ENCODE measurements around the gene MB21D2. TPM values are rescaled to one million over a fixed set of nuclear protein-coding genes. Genes with fewer than 3 reads are reported as not detected.

MB21D2 gene
- total and polyA plus RNA-seq, 2 experiments from 2014 or later, result 8.1 to 35.9 TPM

DNA sequence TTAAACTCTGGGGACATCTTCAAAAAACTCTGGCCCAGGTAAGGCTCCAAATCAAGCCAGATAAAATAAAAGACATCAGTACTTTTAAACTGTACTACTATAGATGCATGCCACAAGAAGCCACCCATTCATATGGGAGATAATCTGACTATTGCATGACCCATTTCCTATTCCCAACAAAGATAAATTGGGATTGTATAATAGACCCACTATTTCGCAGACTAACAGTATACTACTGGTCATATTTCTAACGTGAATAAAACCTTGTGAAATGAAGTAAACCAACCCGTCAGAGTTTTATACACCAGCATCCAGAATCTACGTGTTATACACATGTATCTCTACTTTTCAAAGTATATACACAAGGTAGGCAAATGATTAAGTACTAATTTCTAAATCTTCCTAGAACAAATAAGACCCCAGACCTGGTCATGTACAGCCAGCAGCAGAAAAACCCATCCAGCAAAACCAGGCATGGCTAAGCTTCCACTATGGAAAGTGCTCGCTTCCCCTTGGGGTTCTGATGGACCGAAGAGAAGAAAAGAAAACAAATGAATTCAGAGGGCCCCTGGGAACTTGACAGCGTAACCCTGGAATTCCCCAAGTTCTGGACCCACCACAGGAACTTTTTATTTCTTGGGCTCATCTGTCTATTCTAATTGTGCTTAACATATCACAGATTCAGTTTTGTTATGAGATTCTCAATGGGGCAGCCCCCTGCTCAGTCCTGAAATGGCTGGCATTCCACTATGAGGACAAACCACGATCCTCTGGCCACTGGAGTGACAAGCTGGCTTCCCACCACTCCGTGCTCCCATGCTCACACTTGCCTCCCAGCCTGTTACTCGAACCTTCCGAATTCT lies 69.1 kb downstream of the MB21D2 start:
- Mint-ChIP-seq H3K4me1 (peaks cover 63% of the 10 kb centered on the region), H3K4me3 (no peak overlapping the region), H3K27ac (no peak overlapping the region), H3K9me3 (no peaks in the 10 kb centered on the region), H3K36me3 (ENCODE audit: low read depth) (no peaks in the 10 kb centered on the region), H3K27me3 (ENCODE audit: insufficient read depth, low read depth, poor library complexity) (peaks cover 2% of the 10 kb centered on the region)
- H3K9me2 ChIP-seq (ENCODE audit: insufficient read depth), result no peaks in the 10 kb centered on the region
- no peaks in the 10 kb centered on the region for H3K36me3 ChIP-seq (ENCODE audit: insufficient read depth)
- peaks cover 23% of the 10 kb centered on the region for H4K20me1 ChIP-seq (replicated peaks; ENCODE audit: insufficient read depth)
- H2AFZ ChIP-seq, result no peak overlapping the region
- H3K4me2 ChIP-seq, result no peak overlapping the region
- no peaks in the 10 kb centered on the region for H3K27me3 ChIP-seq (ENCODE audit: insufficient read depth)
- no peaks in the 10 kb centered on the region for H3F3A ChIP-seq (replicated peaks; ENCODE audit: low read depth)
- DNase-seq (ENCODE audit: low spot score) (no peak), ATAC-seq (no peak)
- H3K4me3 ChIP-seq, result no peak overlapping the region
- peaks cover 98% of the 10 kb centered on the region for H3K79me2 ChIP-seq (replicated peaks; ENCODE audit: insufficient read depth)
- TF ChIP-seq NANOG (IDR thresholded peaks at IDR 0.05; ENCODE audit: borderline replicate concordance), result no peak
- H3K27ac ChIP-seq (ENCODE audit: low read depth), result no peak overlapping the region
- peaks cover 46% of the 10 kb centered on the region for H3K4me1 ChIP-seq (ENCODE audit: insufficient read depth)

DNA sequence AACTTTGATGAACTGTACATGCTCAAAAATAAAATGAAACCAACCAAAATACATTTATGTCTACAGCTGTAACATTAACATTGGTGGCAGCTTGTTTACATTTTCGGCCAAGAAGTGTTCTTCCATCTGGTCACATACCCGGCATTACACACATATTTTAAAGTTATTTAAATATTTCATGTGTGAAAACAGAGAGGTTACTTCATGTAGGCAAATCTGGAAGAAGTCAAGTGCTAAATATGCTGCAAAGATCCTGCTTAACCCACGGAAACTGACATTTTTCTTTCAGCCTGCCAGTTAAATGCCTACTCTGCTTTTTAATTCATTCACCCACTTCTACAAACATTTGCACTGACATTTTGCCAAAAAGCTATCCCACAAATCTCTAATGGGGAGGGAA lies 69.7 kb downstream of the MB21D2 start:
- Mint-ChIP-seq H3K4me3 (no peak overlapping the region), H3K9me3 (no peaks in the 10 kb centered on the region), H3K36me3 (ENCODE audit: low read depth) (no peaks in the 10 kb centered on the region), H3K27ac (no peak overlapping the region), H3K4me1 (peaks cover 58% of the 10 kb centered on the region), H3K27me3 (ENCODE audit: insufficient read depth, low read depth, poor library complexity) (peaks cover 1% of the 10 kb centered on the region)
- Histone ChIP-seq H3K36me3 (ENCODE audit: insufficient read depth) (no peaks in the 10 kb centered on the region), H3K4me2 (no peak overlapping the region), H3F3A (replicated peaks; ENCODE audit: low read depth) (no peaks in the 10 kb centered on the region), H3K79me2 (replicated peaks; ENCODE audit: insufficient read depth) (peaks cover 98% of the 10 kb centered on the region), H2AFZ (no peak overlapping the region), H3K27me3 (ENCODE audit: insufficient read depth) (no peaks in the 10 kb centered on the region), H3K9me2 (ENCODE audit: insufficient read depth) (no peaks in the 10 kb centered on the region), H3K27ac (ENCODE audit: low read depth) (no peak overlapping the region), H4K20me1 (replicated peaks; ENCODE audit: insufficient read depth) (peaks cover 23% of the 10 kb centered on the region), H3K4me3 (no peak overlapping the region), H3K4me1 (ENCODE audit: insufficient read depth) (peaks cover 51% of the 10 kb centered on the region)
- ATAC-seq (no peak), DNase-seq (ENCODE audit: low spot score) (no peak)
- TF ChIP-seq NANOG (IDR thresholded peaks at IDR 0.05; ENCODE audit: borderline replicate concordance), result no peak
- TF ChIP-seq ZNF331 (CRISPR knock-in tag; IDR thresholded peaks at IDR 0.05; ENCODE audit: low read depth), result no peak
- TF ChIP-seq POLR2AphosphoS5 (IDR thresholded peaks at IDR 0.05; ENCODE audit: low read depth), result no peak
- TF ChIP-seq, protein P1, sequence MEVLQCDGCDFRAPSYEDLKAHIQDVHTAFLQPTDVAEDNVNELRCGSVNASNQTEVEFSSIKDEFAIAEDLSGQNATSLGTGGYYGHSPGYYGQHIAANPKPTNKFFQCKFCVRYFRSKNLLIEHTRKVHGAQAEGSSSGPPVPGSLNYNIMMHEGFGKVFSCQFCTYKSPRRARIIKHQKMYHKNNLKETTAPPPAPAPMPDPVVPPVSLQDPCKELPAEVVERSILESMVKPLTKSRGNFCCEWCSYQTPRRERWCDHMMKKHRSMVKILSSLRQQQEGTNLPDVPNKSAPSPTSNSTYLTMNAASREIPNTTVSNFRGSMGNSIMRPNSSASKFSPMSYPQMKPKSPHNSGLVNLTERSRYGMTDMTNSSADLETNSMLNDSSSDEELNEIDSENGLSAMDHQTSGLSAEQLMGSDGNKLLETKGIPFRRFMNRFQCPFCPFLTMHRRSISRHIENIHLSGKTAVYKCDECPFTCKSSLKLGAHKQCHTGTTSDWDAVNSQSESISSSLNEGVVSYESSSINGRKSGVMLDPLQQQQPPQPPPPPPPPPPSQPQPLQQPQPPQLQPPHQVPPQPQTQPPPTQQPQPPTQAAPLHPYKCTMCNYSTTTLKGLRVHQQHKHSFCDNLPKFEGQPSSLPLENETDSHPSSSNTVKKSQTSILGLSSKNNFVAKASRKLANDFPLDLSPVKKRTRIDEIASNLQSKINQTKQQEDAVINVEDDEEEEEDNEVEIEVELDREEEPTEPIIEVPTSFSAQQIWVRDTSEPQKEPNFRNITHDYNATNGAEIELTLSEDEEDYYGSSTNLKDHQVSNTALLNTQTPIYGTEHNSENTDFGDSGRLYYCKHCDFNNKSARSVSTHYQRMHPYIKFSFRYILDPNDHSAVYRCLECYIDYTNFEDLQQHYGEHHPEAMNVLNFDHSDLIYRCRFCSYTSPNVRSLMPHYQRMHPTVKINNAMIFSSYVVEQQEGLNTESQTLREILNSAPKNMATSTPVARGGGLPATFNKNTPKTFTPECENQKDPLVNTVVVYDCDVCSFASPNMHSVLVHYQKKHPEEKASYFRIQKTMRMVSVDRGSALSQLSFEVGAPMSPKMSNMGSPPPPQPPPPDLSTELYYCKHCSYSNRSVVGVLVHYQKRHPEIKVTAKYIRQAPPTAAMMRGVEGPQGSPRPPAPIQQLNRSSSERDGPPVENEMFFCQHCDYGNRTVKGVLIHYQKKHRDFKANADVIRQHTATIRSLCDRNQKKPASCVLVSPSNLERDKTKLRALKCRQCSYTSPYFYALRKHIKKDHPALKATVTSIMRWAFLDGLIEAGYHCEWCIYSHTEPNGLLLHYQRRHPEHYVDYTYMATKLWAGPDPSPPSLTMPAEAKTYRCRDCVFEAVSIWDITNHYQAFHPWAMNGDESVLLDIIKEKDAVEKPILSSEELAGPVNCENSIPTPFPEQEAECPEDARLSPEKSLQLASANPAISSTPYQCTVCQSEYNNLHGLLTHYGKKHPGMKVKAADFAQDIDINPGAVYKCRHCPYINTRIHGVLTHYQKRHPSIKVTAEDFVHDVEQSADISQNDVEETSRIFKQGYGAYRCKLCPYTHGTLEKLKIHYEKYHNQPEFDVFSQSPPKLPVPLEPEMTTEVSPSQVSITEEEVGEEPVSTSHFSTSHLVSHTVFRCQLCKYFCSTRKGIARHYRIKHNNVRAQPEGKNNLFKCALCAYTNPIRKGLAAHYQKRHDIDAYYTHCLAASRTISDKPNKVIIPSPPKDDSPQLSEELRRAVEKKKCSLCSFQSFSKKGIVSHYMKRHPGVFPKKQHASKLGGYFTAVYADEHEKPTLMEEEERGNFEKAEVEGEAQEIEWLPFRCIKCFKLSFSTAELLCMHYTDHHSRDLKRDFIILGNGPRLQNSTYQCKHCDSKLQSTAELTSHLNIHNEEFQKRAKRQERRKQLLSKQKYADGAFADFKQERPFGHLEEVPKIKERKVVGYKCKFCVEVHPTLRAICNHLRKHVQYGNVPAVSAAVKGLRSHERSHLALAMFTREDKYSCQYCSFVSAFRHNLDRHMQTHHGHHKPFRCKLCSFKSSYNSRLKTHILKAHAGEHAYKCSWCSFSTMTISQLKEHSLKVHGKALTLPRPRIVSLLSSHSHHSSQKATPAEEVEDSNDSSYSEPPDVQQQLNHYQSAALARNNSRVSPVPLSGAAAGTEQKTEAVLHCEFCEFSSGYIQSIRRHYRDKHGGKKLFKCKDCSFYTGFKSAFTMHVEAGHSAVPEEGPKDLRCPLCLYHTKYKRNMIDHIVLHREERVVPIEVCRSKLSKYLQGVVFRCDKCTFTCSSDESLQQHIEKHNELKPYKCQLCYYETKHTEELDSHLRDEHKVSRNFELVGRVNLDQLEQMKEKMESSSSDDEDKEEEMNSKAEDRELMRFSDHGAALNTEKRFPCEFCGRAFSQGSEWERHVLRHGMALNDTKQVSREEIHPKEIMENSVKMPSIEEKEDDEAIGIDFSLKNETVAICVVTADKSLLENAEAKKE (CRISPR knock-in tag; IDR thresholded peaks at IDR 0.05), result no peak
- TF ChIP-seq, protein P2, sequence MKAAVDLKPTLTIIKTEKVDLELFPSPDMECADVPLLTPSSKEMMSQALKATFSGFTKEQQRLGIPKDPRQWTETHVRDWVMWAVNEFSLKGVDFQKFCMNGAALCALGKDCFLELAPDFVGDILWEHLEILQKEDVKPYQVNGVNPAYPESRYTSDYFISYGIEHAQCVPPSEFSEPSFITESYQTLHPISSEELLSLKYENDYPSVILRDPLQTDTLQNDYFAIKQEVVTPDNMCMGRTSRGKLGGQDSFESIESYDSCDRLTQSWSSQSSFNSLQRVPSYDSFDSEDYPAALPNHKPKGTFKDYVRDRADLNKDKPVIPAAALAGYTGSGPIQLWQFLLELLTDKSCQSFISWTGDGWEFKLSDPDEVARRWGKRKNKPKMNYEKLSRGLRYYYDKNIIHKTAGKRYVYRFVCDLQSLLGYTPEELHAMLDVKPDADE (IDR thresholded peaks at IDR 0.05), result no peak
- TF ChIP-seq EZH2 (IDR thresholded peaks at IDR 0.05; ENCODE audit: low read depth, unreplicated experiment), result no peak
- no peak for TF ChIP-seq JUNB (IDR thresholded peaks at IDR 0.05; ENCODE audit: unreplicated experiment)
- TF ChIP-seq, protein P3, sequence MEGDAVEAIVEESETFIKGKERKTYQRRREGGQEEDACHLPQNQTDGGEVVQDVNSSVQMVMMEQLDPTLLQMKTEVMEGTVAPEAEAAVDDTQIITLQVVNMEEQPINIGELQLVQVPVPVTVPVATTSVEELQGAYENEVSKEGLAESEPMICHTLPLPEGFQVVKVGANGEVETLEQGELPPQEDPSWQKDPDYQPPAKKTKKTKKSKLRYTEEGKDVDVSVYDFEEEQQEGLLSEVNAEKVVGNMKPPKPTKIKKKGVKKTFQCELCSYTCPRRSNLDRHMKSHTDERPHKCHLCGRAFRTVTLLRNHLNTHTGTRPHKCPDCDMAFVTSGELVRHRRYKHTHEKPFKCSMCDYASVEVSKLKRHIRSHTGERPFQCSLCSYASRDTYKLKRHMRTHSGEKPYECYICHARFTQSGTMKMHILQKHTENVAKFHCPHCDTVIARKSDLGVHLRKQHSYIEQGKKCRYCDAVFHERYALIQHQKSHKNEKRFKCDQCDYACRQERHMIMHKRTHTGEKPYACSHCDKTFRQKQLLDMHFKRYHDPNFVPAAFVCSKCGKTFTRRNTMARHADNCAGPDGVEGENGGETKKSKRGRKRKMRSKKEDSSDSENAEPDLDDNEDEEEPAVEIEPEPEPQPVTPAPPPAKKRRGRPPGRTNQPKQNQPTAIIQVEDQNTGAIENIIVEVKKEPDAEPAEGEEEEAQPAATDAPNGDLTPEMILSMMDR (conservative IDR thresholded peaks at IDR 0.05; ENCODE audit: low read depth in 2 of 2), result no peak

Measured in GM23338 (cell line).